Endothelial cell of umbilical vein (primary cell): Measurements from ENCODE around the gene NMNAT3. TPM values are rescaled to one million over a fixed set of nuclear protein-coding genes. Genes with fewer than 3 reads are reported as not detected.

ENCODE experiments used
- BruUV-seq: library from RNA; stranded (reverse); fragments of 400-500 nt; replicated peaks from 2 replicates; lab custom pipeline; 2021; lab: Mats Ljungman, UMichigan
- CTCF ChIA-PET: fragments of 300-600, 350-600 bp; sonication (Branson Sonifier 250); formaldehyde crosslinking; loops from one replicate; lab custom pipeline; 2021; ENCODE audit warnings: antibody characterized with exemption, inconsistent platforms; lab: Charles Lee
- POLR2A ChIA-PET: fragments of 300-600, 350-600 bp; sonication (Branson Sonifier 250); formaldehyde crosslinking; loops from one replicate; lab custom pipeline; 2021; ENCODE audit warnings: antibody characterized with exemption, inconsistent platforms; lab: Charles Lee
- DNase-seq: peaks from one replicate; pipeline ENCODE4 v3.0.0-alpha.2; 2011; ENCODE audit warnings: low read depth, low spot score
- FAIRE-seq: peaks from 2 replicates; lab custom pipeline; 2011; peaks lifted over from hg19 to GRCh38; lab: Jason Lieb, UNC
- H2AFZ ChIP-seq: 2 replicates; pipeline ENCODE4 v1.6.0; 2012; ENCODE audit warnings: low read depth, low read length, control low read depth, inconsistent platforms
- H3K27ac ChIP-seq: 2 replicates; pipeline ENCODE4 v1.5.1; 2011; ENCODE audit warnings: low read depth, mild to moderate bottlenecking, control low read depth, low read length, moderate library complexity; ENCODE audit not compliant: insufficient read depth
- H3K27me3 ChIP-seq, 2 experiments: 2 replicates each; pipeline versions ENCODE4 v1.6.0 to v1.6.1; 2011; ENCODE audit warnings: low read length in 2 of 2, mixed read lengths in 1 of 2; ENCODE audit not compliant: control insufficient read depth in 2 of 2, insufficient read depth in 2 of 2
- H3K36me3 ChIP-seq, 2 experiments: 2 replicates in 1 of 2; 3 replicates in 1 of 2; pipeline ENCODE4 v1.5.1; 2011; ENCODE audit warnings: low read length in 2 of 2, mild to moderate bottlenecking in 1 of 2, moderate library complexity in 1 of 2; ENCODE audit not compliant: control insufficient read depth in 2 of 2, insufficient read depth in 2 of 2; ENCODE audit errors: extremely low read depth in 1 of 2
- H3K4me1 ChIP-seq: 3 replicates; pipeline ENCODE4 v1.5.1; 2011; ENCODE audit warnings: mild to moderate bottlenecking, low read length; ENCODE audit not compliant: control insufficient read depth, insufficient read depth; ENCODE audit errors: extremely low read depth
- H3K4me2 ChIP-seq: 2 replicates; pipeline ENCODE4 v1.6.1; 2011; ENCODE audit warnings: low read length, control low read depth, mixed read lengths; ENCODE audit not compliant: insufficient read depth
- H3K4me3 ChIP-seq, 3 experiments: fragments of 200-600 bp in 1 of 3; sonication (generic), shearing (Covaris generic) in 1 of 3; replicated peaks in 1 of 3; 2 replicates each; pipeline ENCODE4 v1.5.1; 2011 to 2016; ENCODE audit warnings: control low read depth in 3 of 3, low read length in 3 of 3, mild to moderate bottlenecking in 2 of 3, inconsistent platforms in 1 of 3, low read depth in 1 of 3, moderate library complexity in 1 of 3; ENCODE audit not compliant: insufficient read depth in 1 of 3
- H3K79me2 ChIP-seq: 2 replicates; pipeline ENCODE4 v1.6.0; 2012; ENCODE audit warnings: low read length, inconsistent platforms; ENCODE audit not compliant: control insufficient read depth, insufficient read depth
- H3K9ac ChIP-seq: replicated peaks from 2 replicates; pipeline ENCODE3; 2011; ENCODE audit warnings: low read length, control low read depth; ENCODE audit not compliant: insufficient read depth; ENCODE audit errors: extremely low read depth
- H3K9me1 ChIP-seq: replicated peaks from 3 replicates; pipeline ENCODE4 v1.6.0; 2011; ENCODE audit warnings: mild to moderate bottlenecking, low read length; ENCODE audit not compliant: control insufficient read depth, insufficient read depth; ENCODE audit errors: extremely low read depth
- H3K9me3 ChIP-seq: replicated peaks from 2 replicates; pipeline ENCODE4 v1.5.1; 2012; ENCODE audit warnings: low read length, inconsistent platforms; ENCODE audit not compliant: control insufficient read depth, insufficient read depth
- H4K20me1 ChIP-seq: replicated peaks from 2 replicates; pipeline ENCODE3; 2011; ENCODE audit warnings: mild to moderate bottlenecking, low read length; ENCODE audit not compliant: control insufficient read depth, insufficient read depth; ENCODE audit errors: extremely low read depth
- EZH2 ChIP-seq: IDR thresholded peaks from 2 replicates; pipeline ENCODE4 v1.6.1; 2012; ENCODE audit warnings: borderline replicate concordance, low read depth, mild to moderate bottlenecking, moderate library complexity, low read length, inconsistent platforms; ENCODE audit not compliant: severe bottlenecking
- FOS ChIP-seq: IDR thresholded peaks from 2 replicates; pipeline ENCODE4 v1.6.1; 2011; ENCODE audit warnings: mild to moderate bottlenecking, low read length, moderate library complexity, borderline replicate concordance; ENCODE audit not compliant: insufficient read depth
- MYC ChIP-seq: IDR thresholded peaks from one replicate; pipeline ENCODE4 v1.6.1; 2011; ENCODE audit warnings: mild to moderate bottlenecking, low read depth, low read length
- dilution Hi-C: fragments of 300-500 bp; cut with MboI; formaldehyde crosslinking; loops from one replicate; pipeline ENCODE4 v1.15.0; 2019; ENCODE audit warnings: low sequenced_read_pairs; ENCODE audit not compliant: extremely low pct_ligation_motif_present
- intact Hi-C: fragments of 100-400 bp; cut with micrococcal nuclease; formaldehyde crosslinking; loops from one replicate; pipeline ENCODE4 v1.10.0; 2022
- polyA plus RNA-seq, 4 experiments: library from polyadenylated mRNA; depleted of rRNA in 3 of 4; stranded (reverse) in 3 of 4; unstranded in 1 of 4; fragments of >200 nt; gene quantifications; 2 replicates each; pipeline versions ENCODE4 v1.2.1 to v1.2.3, GENCODE V29; 2011 to 2012; ENCODE audit warnings: missing spikeins in 1 of 4
- total RNA-seq: library from RNA; stranded (reverse); gene quantifications from 2 replicates; pipeline ENCODE4 v1.2.3, GENCODE V29; 2021
- TF ChIP-seq, protein P1 (sequence below): IDR thresholded peaks from 2 replicates; pipeline ENCODE4 v1.6.1; 2011; ENCODE audit not compliant: insufficient read depth, insufficient read length
- TF ChIP-seq, protein P2 (sequence below), 2 donors: IDR thresholded peaks; 1 replicate in 1 of 2; 2 replicates in 1 of 2; pipeline ENCODE4 v1.5.1; 2011; ENCODE audit warnings: low read length in 2 of 2, mild to moderate bottlenecking in 2 of 2, moderate library complexity in 2 of 2, control low read depth in 1 of 2, inconsistent platforms in 1 of 2, low read depth in 1 of 2; ENCODE audit not compliant: insufficient read depth in 1 of 2; ENCODE audit errors: extremely low read depth in 1 of 2

Gene NMNAT3
- total and polyA plus RNA-seq, 2 donors (not counting 3 experiments of a cell fraction or from before 2014, with no cell fraction given), result 0.59 to 0.60 TPM

DNA sequence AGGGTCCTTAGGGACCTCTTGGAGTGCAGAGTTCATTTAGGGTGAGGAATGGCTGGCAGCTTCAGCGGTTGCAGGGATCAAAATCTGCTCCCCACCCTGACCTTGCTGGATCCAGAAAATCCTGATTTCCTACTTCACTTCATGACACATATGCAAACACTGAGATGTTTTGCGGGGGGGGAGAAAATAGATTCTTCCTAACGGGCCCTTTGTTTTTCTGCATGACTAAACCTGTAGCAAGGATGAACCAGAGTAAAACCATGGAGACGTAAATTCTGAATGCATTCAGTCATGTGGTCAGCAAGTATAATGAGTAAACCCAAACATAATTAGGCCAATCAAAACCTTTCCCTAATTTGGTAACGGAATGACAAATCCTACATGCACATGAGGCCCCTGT lies 118.2 kb downstream of the NMNAT3 start:
- Histone ChIP-seq H2AFZ (no peak overlapping the region), H3K4me2 (no peak overlapping the region), H3K4me1 (no peaks in the 10 kb centered on the region), H3K79me2 (no peaks in the 10 kb centered on the region), H3K36me3 (no peaks in the 10 kb centered on the region), H3K4me3 (no peak overlapping the region), H3K27ac (no peak overlapping the region), H3K27me3 (no peaks in the 10 kb centered on the region), H3K9me3 (no peaks in the 10 kb centered on the region), H4K20me1 (no peaks in the 10 kb centered on the region), H3K9me1 (no peaks in the 10 kb centered on the region), H3K9ac (no peak overlapping the region)
- POLR2A ChIA-PET, result no interaction called here
- DNase-seq (no peak), FAIRE-seq (no peak)
- intact Hi-C loops (no loop called here), dilution Hi-C loops (no loop called here)
- TF ChIP-seq, protein P1, sequence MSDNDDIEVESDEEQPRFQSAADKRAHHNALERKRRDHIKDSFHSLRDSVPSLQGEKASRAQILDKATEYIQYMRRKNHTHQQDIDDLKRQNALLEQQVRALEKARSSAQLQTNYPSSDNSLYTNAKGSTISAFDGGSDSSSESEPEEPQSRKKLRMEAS, result no peak
- TF ChIP-seq FOS (no peak), EZH2 (no peak), MYC (no peak)
- TF ChIP-seq, protein P2, sequence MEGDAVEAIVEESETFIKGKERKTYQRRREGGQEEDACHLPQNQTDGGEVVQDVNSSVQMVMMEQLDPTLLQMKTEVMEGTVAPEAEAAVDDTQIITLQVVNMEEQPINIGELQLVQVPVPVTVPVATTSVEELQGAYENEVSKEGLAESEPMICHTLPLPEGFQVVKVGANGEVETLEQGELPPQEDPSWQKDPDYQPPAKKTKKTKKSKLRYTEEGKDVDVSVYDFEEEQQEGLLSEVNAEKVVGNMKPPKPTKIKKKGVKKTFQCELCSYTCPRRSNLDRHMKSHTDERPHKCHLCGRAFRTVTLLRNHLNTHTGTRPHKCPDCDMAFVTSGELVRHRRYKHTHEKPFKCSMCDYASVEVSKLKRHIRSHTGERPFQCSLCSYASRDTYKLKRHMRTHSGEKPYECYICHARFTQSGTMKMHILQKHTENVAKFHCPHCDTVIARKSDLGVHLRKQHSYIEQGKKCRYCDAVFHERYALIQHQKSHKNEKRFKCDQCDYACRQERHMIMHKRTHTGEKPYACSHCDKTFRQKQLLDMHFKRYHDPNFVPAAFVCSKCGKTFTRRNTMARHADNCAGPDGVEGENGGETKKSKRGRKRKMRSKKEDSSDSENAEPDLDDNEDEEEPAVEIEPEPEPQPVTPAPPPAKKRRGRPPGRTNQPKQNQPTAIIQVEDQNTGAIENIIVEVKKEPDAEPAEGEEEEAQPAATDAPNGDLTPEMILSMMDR (IDR thresholded peaks at IDR 0.05; ENCODE audit: extremely low read depth in 1 of 2, insufficient read depth in 1 of 2, low read depth in 1 of 2, low read length in 2 of 2), result no peak
- CTCF ChIA-PET, result no interaction called here
- no TSS peak for BruUV-seq
